HUES64 (cell line): ENCODE measurements around the gene TEX10.
"Not testable (repeated sequence)": the region's sequence is repeated elsewhere in the genome, so short reads cannot be mapped to it uniquely, and the experiment has no call there.

Experiments used
- H3K27ac ChIP-seq: 2 replicates; pipeline ENCODE4 v1.7.0; 2013; ENCODE audit warnings: low read depth, low read length, inconsistent platforms
- H3K27me3 ChIP-seq: 2 replicates; pipeline ENCODE4 v1.6.1; 2013; ENCODE audit warnings: mild to moderate bottlenecking, low read length; ENCODE audit not compliant: insufficient read depth
- H3K36me3 ChIP-seq: 2 replicates; pipeline ENCODE4 v1.6.1; 2013; ENCODE audit warnings: mild to moderate bottlenecking, low read length; ENCODE audit not compliant: insufficient read depth
- H3K4me1 ChIP-seq: 2 replicates; pipeline ENCODE4 v1.6.1; 2013; ENCODE audit warnings: mild to moderate bottlenecking, low read length, moderate library complexity; ENCODE audit not compliant: insufficient read depth
- H3K4me3 ChIP-seq: 2 replicates; pipeline ENCODE4 v1.5.1; 2013; ENCODE audit warnings: mild to moderate bottlenecking, low read length, moderate library complexity
- H3K9ac ChIP-seq: 2 replicates; pipeline ENCODE4 v1.6.1; 2013; ENCODE audit warnings: mild to moderate bottlenecking, low read depth, low read length
- H3K9me3 ChIP-seq: 2 replicates; pipeline ENCODE4 v1.6.1; 2013; ENCODE audit warnings: low read depth, low read length; ENCODE audit not compliant: insufficient read depth
- WGBS: fragments of 150-250, 120-280 bp; methylation state at CpG from one replicate; pipeline ENCODE4 v1.1.7; 2013; ENCODE audit warnings: missing lambda C conversion rate; 5-methylcytosine and 5-hydroxymethylcytosine counted together

The TEX10 gene

GRCh38 chr9:100346836-100347235, 5.9 kb downstream of the TEX10 start:
- H3K27ac ChIP-seq: no peak overlapping the region
- H3K36me3 ChIP-seq: peaks cover 65% of the 10 kb centered on the region
- WGBS: 96% methylated on average over 3 of the region's 3 CpGs
- no peaks in the 10 kb centered on the region for H3K27me3 ChIP-seq
- no peak overlapping the region for H3K4me3 ChIP-seq
- H3K9ac ChIP-seq: no peak overlapping the region
- H3K9me3 ChIP-seq: no peaks in the 10 kb centered on the region
- peaks cover 32% of the 10 kb centered on the region for H3K4me1 ChIP-seq

- H3K9me3 ChIP-seq: no peaks in the 10 kb centered on the region
- H3K4me3 ChIP-seq: no peak overlapping the region
- no peaks in the 10 kb centered on the region for H3K27me3 ChIP-seq
- H3K9ac ChIP-seq: no peak overlapping the region
- H3K4me1 ChIP-seq: peaks cover 19% of the 10 kb centered on the region
- WGBS: 92% methylated on average over 3 of the region's 3 CpGs
- H3K36me3 ChIP-seq: peaks cover 82% of the 10 kb centered on the region
- no peak overlapping the region for H3K27ac ChIP-seq
Observed at GRCh38 chr9:100341889-100342288, 10.9 kb downstream of the TEX10 start.

GRCh38 chr9:100340224-100340623, 12.5 kb downstream of the TEX10 start:
- Histone ChIP-seq H3K9me3 (no peaks in the 10 kb centered on the region), H3K9ac (no peak overlapping the region), H3K36me3 (peaks cover 78% of the 10 kb centered on the region)

DNA sequence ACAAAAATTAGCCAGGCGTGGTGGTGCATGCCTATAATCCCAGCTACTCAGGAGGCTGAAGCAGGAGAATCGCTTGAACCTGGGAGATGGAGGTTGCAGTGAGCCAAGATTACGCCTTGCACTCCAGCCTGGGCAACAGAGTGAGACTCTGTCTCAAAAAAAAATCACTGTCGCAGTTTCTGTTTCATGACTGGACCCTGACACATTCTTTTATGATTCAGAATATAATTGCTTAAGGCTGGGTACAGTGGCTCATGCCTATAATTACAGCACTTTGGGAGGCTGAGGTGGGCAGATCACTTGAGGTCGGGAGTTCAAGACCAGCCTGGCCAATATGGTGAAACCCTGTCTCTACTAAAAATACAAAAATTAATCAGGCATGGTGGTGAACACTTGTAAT, 14.0 kb downstream of the TEX10 start:
- Histone ChIP-seq H3K36me3 (peaks cover 70% of the 10 kb centered on the region), H3K4me1 (peaks cover 19% of the 10 kb centered on the region)
- H3K9ac ChIP-seq, H3K9me3 ChIP-seq, H3K4me3 ChIP-seq, H3K27me3 ChIP-seq, H3K27ac ChIP-seq: not testable (repeated sequence)
- WGBS: 98% methylated on average over 5 of the region's 5 CpGs

More at GRCh38 chr9:100340224-100340623, 12.5 kb downstream of the TEX10 start:
- H3K27me3 ChIP-seq: no peaks in the 10 kb centered on the region
- WGBS: 100% methylated on average over 2 of the region's 2 CpGs
- peaks cover 19% of the 10 kb centered on the region for H3K4me1 ChIP-seq
- no peak overlapping the region for H3K27ac ChIP-seq
- no peak overlapping the region for H3K4me3 ChIP-seq

DNA sequence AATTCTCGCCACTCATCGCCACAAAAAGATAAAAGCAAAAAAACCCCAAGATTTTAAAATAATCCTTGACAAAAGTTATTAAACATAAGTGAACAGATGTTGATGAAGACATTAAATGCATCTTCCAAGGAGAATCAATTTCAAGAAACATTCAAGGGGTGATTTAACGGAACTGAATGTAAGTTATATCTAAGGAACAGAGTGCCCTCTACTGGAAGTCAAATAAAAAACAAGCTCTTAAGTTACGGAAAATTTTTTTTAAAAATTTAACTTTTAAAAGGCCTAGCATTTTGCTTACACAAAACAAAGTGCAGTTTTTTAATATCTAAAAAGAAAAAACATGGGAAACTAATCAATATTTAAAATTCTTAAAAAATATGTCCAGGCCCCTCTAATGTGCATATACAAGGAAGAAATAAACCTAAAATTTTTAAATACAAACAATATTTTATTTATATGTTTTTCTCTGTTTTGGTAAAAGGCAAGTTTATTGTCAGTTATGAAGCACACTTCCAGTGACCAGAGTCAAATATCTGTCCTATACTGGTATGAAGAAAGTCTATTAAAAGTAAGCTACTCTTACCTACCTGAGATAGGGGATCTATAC, 28.0 kb downstream of the TEX10 start:
- no peaks in the 10 kb centered on the region for H3K9me3 ChIP-seq
- no peaks in the 10 kb centered on the region for H3K4me1 ChIP-seq
- H3K27me3 ChIP-seq: no peaks in the 10 kb centered on the region
- no peak overlapping the region for H3K27ac ChIP-seq
- WGBS: 80% methylated on average over 1 of the region's 4 CpGs
- peaks cover 96% of the 10 kb centered on the region for H3K36me3 ChIP-seq
- H3K9ac ChIP-seq: no peak overlapping the region
- no peak overlapping the region for H3K4me3 ChIP-seq

GRCh38 chr9:100322954-100323536, 29.7 kb downstream of the TEX10 start:
- Histone ChIP-seq H3K4me1 (no peaks in the 10 kb centered on the region), H3K36me3 (peaks cover 95% of the 10 kb centered on the region), H3K27me3 (no peaks in the 10 kb centered on the region), H3K9ac (no peak overlapping the region; the same call in 1 of the 2 replicates), H3K4me3 (no peak overlapping the region), H3K9me3 (no peaks in the 10 kb centered on the region), H3K27ac (no peak overlapping the region)
- WGBS: 94% methylated on average over 3 of the region's 3 CpGs

DNA sequence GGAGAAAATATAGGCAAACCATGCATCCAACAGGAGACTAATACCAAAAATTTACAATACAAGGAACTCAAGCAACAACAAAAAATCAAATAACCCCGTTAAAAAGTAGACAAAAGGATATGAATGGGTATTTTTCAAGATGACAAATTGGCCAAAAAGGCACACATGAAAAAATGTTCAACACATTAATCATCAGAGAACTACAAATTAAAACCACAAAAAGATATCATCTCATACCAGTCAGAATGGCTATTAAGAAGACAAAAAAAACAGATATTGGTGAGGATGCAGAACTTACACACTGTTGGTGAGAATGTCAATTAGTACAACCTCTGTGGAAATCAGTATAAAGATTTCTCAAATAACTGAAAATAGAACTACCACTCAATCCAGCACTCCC, 35.0 kb downstream of the TEX10 start:
- peaks cover 93% of the 10 kb centered on the region for H3K36me3 ChIP-seq
- H3K27me3 ChIP-seq: no peaks in the 10 kb centered on the region
- H3K4me3 ChIP-seq: no peak overlapping the region
- H3K27ac ChIP-seq: no peak overlapping the region
- H3K4me1 ChIP-seq: no peaks in the 10 kb centered on the region
- WGBS: 83% methylated on average over 1 of the region's 1 CpG
- H3K9me3 ChIP-seq: no peaks in the 10 kb centered on the region
- no peak overlapping the region for H3K9ac ChIP-seq

- no peak overlapping the region for H3K9ac ChIP-seq
- no peak overlapping the region for H3K4me3 ChIP-seq
- H3K36me3 ChIP-seq: peaks cover 95% of the 10 kb centered on the region
- 98% methylated on average over 4 of the region's 4 CpGs for WGBS
- no peaks in the 10 kb centered on the region for H3K27me3 ChIP-seq
- H3K27ac ChIP-seq: no peak overlapping the region
- no peaks in the 10 kb centered on the region for H3K4me1 ChIP-seq
- H3K9me3 ChIP-seq: no peaks in the 10 kb centered on the region
Observed at GRCh38 chr9:100315561-100315960, 37.2 kb downstream of the TEX10 start.

GRCh38 chr9:100309992-100310391, 42.8 kb downstream of the TEX10 start:
- no peak overlapping the region for H3K9ac ChIP-seq
- H3K4me3 ChIP-seq: no peak overlapping the region
- 97% methylated on average over 2 of the region's 2 CpGs for WGBS
- H3K27me3 ChIP-seq: no peaks in the 10 kb centered on the region
- H3K27ac ChIP-seq: no peak overlapping the region
- H3K4me1 ChIP-seq: no peaks in the 10 kb centered on the region
- peaks cover 90% of the 10 kb centered on the region for H3K36me3 ChIP-seq
- H3K9me3 ChIP-seq: no peaks in the 10 kb centered on the region

- Histone ChIP-seq H3K9ac (no peak overlapping the region), H3K27ac (no peak overlapping the region), H3K4me1 (no peaks in the 10 kb centered on the region), H3K36me3 (peaks cover 84% of the 10 kb centered on the region), H3K27me3 (no peaks in the 10 kb centered on the region), H3K4me3 (no peak overlapping the region), H3K9me3 (no peaks in the 10 kb centered on the region)
- WGBS: 93% methylated on average over 1 of the region's 1 CpG
Observed at GRCh38 chr9:100308965-100309564, 43.7 kb downstream of the TEX10 start.

DNA sequence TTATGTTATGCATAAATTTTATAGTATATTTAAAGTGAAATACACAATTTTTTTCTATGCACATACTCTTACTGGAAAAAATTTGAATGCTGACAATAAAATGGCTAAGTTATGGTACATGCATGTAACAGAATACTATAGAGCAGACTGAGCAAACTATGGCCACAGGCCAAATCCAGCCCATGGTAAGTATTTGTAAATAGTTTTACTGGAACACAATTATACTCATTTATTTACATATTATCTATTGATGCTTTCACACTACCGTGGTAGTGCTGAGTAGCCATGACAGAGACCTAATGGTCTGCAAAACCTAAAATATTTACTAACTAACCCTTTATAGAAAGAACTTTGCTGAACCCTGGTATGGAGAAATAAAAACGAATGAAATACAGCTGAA, 45.7 kb downstream of the TEX10 start:
- peaks cover 88% of the 10 kb centered on the region for H3K36me3 ChIP-seq
- no peaks in the 10 kb centered on the region for H3K27me3 ChIP-seq
- H3K4me3 ChIP-seq: no peak overlapping the region
- no peak overlapping the region for H3K9ac ChIP-seq
- no peaks in the 10 kb centered on the region for H3K4me1 ChIP-seq
- no peaks in the 10 kb centered on the region for H3K9me3 ChIP-seq
- whole genome bisulfite sequencing: 100% methylated on average over 2 of the region's 2 CpGs
- H3K27ac ChIP-seq: no peak overlapping the region
